ENCODE measurements around the gene CRYBB2.
"Not testable (repeated sequence)": the region's sequence is repeated elsewhere in the genome, so short reads cannot be mapped to it uniquely, and the experiment has no call there.

CRYBB2 gene

DNA sequence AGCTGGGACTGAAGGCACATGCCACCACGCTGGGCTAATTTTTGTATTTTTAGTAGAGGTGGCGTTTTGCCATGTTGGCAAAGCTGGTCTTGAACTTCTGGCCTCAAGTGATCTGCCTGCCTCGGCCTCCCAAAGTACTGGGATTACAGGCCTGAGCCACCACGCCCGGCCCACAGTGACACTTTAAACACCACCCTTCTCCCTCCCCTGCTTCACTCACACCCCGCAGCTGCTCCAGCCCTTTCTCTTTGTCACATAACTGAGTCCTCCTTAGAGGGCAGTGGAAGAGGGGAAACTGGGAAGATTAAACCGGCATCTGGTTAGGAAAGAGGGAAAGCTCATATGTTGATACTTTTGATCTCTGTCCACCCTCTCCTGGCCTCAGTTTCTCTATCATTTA is 14.9 kb upstream of the CRYBB2 start:
- not testable (repeated sequence) for H3K9me3 Mint-ChIP-seq; ATAC-seq (replicated peaks); H3K36me3 Mint-ChIP-seq (ENCODE audit: insufficient read depth); H3K4me3 Mint-ChIP-seq; DNase-seq; H3K4me1 Mint-ChIP-seq (ENCODE audit: low read depth in 2 of 2); H3K27me3 Mint-ChIP-seq; H3K27ac Mint-ChIP-seq

DNA sequence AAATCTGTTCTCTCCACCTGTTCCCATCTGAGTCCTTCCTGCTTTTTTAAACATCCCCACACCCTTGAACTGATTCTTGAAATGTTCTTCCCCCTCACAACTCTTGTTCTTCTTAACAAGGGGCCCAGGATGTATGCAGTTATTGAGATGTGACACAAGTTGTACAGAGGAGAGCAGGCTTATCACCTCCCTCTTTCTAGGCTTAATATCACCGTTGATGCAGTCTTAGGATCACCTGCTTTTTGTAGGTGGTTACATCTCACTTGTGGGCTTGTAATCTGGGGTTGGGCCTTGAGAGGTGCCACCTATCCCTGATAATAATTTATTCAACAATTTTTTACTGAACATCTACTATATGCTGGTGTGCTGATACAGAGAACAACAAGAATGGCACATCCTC is 13.6 kb upstream of the CRYBB2 start:
- ATAC-seq (replicated peaks) (no peak), DNase-seq (no peak)
- Mint-ChIP-seq H3K27me3 (peaks cover 0 to 10% of the 10 kb centered on the region in 2 donors), H3K4me1 (ENCODE audit: low read depth in 2 of 2) (peaks cover 0 to 3% of the 10 kb centered on the region in 2 donors), H3K27ac (no peak overlapping the region), H3K4me3 (no peak overlapping the region), H3K36me3 (ENCODE audit: insufficient read depth) (peaks cover 7% of the 10 kb centered on the region), H3K9me3 (no peaks in the 10 kb centered on the region)

DNA sequence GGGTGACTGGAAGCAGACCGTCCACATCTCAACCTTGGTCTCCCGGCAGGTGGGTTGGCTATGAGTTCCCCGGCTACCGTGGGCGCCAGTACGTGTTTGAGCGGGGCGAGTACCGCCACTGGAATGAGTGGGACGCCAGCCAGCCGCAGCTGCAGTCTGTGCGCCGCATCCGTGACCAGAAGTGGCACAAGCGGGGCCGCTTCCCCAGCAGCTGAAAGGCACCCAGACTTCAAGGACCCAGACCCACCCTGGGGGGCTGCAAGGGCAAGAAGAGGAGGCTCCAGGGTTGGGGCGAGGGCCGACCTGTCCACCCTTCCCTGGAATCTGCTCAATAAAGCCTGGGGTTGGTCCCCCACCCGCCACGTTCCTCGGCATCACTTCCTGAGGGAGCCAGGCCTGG is 12.4 kb upstream of the CRYBB2 start:
- Mint-ChIP-seq H3K27me3 (peaks cover 0 to 10% of the 10 kb centered on the region in 2 donors), H3K4me3 (no peak overlapping the region), H3K36me3 (ENCODE audit: insufficient read depth) (peaks cover 7% of the 10 kb centered on the region), H3K4me1 (ENCODE audit: low read depth in 2 of 2) (peaks cover 0 to 3% of the 10 kb centered on the region in 2 donors), H3K27ac (no peak overlapping the region), H3K9me3 (no peaks in the 10 kb centered on the region)
- ATAC-seq (replicated peaks) (no peak), DNase-seq (no peak)

DNA sequence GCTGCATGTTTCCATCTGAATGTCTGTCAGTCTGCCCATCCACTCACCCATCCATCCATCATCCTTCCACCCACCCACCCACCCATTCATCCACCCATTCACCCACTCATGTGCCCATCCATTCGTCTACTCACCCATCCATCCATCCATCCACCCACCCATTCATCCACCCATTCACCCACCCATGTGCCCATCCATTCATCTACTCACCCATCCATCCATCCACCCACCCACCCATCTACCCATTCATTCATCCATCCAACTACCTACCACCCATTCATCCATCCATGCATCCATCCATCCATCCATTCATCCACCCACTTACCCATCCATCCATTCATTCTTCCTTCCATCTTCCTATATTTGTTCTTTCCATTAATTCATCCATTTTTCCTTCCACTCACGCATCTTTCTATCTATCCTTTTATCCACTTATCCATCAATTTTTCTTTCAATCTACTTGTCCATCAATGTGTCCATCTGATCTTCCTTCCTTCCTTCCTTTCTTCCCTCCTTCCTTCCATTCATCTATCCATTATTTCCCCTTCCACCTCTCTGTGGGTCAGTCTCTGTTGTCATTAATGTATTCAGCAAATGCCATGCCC is 11.8 kb upstream of the CRYBB2 start:
- Mint-ChIP-seq H3K4me3 (no peak overlapping the region), H3K27ac (no peak overlapping the region), H3K9me3 (no peaks in the 10 kb centered on the region), H3K27me3 (peaks cover 0 to 10% of the 10 kb centered on the region in 2 donors), H3K36me3 (ENCODE audit: insufficient read depth) (peaks cover 7% of the 10 kb centered on the region), H3K4me1 (ENCODE audit: low read depth in 2 of 2) (peaks cover 0 to 3% of the 10 kb centered on the region in 2 donors)
- no peak for ATAC-seq (replicated peaks)
- no peak for DNase-seq

DNA sequence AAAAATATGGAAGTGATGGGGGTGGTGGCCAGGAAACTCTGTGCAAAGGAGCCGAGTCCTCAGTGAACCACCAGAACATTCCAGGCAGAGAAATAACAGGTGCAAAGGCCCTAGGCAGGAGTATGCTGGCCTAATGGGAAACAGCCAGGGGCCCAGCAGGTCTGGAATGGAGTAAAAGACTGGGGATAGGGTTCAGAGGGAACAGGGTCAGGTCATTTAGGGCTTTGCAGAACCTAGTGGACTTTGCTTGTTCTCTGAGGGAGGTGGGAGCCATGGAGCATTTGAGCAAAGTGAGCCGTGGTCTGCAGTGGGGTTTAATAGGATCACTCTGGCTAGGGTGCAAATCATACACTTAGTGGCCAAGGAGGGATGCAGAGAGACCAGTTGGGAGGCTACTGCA is 11.1 kb upstream of the CRYBB2 start:
- H3K27me3 Mint-ChIP-seq = peaks cover 0 to 12% of the 10 kb centered on the region in 2 donors
- peaks cover 3% of the 10 kb centered on the region for H3K36me3 Mint-ChIP-seq (ENCODE audit: insufficient read depth)
- no peak overlapping the region for H3K4me3 Mint-ChIP-seq
- no peak overlapping the region for H3K27ac Mint-ChIP-seq
- peaks cover 0 to 3% of the 10 kb centered on the region in 2 donors for H3K4me1 Mint-ChIP-seq (ENCODE audit: low read depth in 2 of 2)
- ATAC-seq (replicated peaks) (no peak), DNase-seq (no peak)
- no peaks in the 10 kb centered on the region for H3K9me3 Mint-ChIP-seq

DNA sequence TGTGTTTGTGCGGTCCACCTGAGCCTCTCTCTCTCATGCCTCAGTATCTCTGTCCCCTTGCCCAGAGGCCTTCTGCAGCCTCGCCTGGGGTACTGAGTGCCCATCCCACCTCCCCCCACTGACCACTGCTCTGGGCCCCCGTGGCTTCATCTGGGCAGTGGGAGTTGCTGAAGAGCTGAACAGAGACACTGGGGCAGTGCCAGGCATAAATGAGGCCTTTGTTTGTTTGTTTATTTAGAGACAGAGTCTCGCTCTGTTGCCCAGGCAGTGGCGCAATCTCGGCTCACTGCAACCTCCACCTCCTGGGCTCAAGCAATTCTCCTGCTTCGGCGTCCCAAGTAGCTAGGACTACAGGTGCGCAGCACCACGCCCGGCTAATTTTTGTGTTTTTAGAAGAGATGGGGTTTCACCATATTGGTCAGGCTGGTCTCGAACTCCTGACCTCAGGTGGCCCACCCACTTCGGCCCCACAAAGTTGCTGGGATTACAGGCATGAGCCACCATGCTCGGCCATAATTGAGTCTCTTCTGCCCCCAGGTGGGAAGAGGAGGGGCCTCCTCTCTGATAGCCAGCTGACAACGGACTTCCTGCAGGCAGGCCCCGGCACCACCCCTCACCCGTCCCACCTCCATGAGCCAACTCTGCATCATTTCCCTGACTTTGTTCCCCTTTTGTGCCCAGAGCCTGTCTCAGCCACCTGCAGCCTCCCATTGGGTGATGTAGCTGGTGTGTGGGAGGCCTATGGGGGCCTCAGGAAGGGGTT is 10.5 kb upstream of the CRYBB2 start:
- Mint-ChIP-seq H3K4me3 (no peak overlapping the region), H3K4me1 (ENCODE audit: low read depth in 2 of 2) (peaks cover 0 to 3% of the 10 kb centered on the region in 2 donors), H3K9me3 (no peaks in the 10 kb centered on the region), H3K27me3 (peaks cover 0 to 18% of the 10 kb centered on the region in 2 donors), H3K36me3 (ENCODE audit: insufficient read depth) (peaks cover 3% of the 10 kb centered on the region), H3K27ac (no peak overlapping the region)
- no peak for DNase-seq
- no peak for ATAC-seq (replicated peaks)

DNA sequence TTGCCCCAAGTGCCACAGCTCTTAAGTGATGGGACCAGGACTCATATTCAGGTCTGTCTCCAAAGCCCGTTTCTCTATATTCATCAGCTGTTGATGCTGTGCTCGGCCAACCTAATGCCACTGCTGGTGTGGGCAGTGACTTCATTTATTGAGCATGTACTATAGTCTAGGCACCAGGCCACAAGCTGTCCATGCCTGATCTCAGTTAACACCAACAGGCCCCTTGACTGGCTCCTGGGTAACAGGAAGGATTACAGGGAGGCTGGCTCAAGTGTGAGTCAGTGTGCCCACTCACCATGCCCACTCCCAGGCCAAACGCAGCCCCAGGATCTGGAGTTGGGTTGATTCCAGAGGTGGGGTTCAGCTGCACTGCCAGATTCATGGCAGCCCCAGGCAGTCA is 8.6 kb upstream of the CRYBB2 start:
- Mint-ChIP-seq H3K4me1 (ENCODE audit: low read depth in 2 of 2) (peaks cover 0 to 3% of the 10 kb centered on the region in 2 donors), H3K36me3 (ENCODE audit: insufficient read depth) (peaks cover 3% of the 10 kb centered on the region), H3K9me3 (no peaks in the 10 kb centered on the region), H3K4me3 (no peak overlapping the region), H3K27me3 (peaks cover 0 to 20% of the 10 kb centered on the region in 2 donors), H3K27ac (no peak overlapping the region)
- no peak for ATAC-seq (replicated peaks)
- DNase-seq = no peak

DNA sequence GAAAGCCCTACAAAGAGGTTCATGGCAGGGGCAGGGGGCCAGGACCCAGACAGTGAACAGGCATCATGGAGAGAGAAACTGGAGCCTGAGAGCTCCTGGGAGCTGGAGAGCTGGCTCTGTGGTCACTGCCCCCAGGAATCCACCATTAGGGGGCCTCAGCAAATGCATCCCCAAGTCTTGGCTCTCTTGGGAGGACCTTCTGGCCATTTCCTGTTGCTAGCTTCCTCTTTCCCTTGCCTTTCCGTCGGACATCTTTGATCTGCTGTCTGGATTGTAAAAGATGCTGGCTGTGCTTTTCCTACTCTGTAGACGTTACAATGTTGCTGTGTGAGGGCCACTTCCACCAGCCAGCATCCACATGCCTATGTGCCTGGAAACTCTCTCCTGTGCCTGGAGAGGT is 7.1 kb upstream of the CRYBB2 start:
- Mint-ChIP-seq H3K4me1 (ENCODE audit: low read depth in 2 of 2) (peaks cover 0 to 3% of the 10 kb centered on the region in 2 donors), H3K27me3 (peaks cover 0 to 26% of the 10 kb centered on the region in 2 donors), H3K9me3 (no peaks in the 10 kb centered on the region), H3K27ac (no peak overlapping the region), H3K36me3 (ENCODE audit: insufficient read depth) (peaks cover 3% of the 10 kb centered on the region), H3K4me3 (no peak overlapping the region)
- no peak for DNase-seq
- no peak for ATAC-seq (replicated peaks)

DNA sequence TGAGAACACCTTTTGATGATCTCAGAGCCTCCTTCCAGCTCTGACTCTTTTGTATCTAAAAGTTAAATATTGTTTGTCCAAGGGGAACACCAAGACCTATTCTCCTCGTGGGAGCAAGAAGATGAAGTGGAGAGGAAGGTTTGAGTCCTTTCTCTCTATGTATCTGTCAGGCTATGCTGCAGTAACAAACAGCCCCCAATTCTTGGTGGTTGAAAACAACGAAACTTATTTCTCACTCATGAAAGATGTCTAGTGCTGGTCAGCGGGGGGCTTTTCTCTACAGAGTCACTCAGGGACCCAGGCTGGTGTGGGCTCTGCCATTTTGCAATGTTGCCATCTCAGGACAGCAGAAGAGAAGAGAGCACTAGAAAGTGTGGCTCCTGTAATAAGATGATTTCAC is 6.2 kb upstream of the CRYBB2 start:
- Mint-ChIP-seq H3K9me3 (no peaks in the 10 kb centered on the region), H3K4me1 (ENCODE audit: low read depth in 2 of 2) (no peaks in the 10 kb centered on the region), H3K27ac (no peak overlapping the region), H3K27me3 (peaks cover 9 to 35% of the 10 kb centered on the region in 2 donors), H3K36me3 (ENCODE audit: insufficient read depth) (peaks cover 3% of the 10 kb centered on the region), H3K4me3 (no peak overlapping the region)
- ATAC-seq (replicated peaks) = no peak
- DNase-seq = no peak

DNA sequence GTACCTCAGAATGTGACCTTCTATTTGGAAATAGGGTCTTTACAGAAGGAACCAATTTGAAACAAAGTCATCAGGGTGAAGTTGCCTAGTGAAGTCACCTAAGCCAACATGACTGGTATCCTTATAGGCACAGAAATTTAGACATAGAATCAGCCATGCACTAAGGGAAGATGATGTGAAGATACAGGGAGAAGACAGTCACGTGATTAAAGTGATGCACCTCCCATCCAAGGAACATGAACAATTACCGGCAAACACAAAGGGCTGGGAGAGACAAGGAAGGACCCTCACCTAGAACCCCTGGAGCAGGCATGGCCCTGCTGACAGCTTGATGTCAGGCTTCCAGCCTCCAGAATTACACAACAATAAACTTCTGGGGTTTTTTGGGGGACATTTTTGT is 3.2 kb upstream of the CRYBB2 start:
- Mint-ChIP-seq H3K9me3 (no peaks in the 10 kb centered on the region), H3K4me3 (no peak overlapping the region), H3K4me1 (ENCODE audit: low read depth in 2 of 2) (no peaks in the 10 kb centered on the region), H3K27me3 (peaks cover 20 to 47% of the 10 kb centered on the region in 2 donors), H3K36me3 (ENCODE audit: insufficient read depth) (peaks cover 2% of the 10 kb centered on the region), H3K27ac (no peak overlapping the region)
- DNase-seq (no peak), ATAC-seq (replicated peaks) (no peak)

DNA sequence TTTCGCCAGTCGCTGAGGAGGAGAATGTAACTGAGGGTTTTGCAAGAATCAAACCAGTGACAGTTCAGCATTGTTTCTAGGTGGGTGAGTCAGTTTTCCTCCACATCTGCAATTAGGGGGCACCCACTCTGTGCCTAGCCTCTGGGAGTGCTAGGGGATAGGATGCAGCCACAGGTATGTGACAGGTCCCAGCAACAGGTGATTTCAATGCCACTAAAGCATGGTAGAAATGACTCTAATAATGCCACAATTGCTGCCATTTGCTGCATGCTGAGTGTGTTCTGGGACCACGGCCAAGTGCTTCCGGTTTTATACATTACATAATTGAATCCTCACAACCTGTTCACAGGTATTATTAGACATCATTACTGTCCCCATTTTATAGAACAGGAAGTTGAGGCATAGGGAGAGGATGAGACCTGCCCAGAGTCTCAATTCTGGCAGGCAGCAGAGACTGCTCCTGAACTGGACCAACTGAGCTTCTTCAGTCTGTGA is 556 bp downstream of the CRYBB2 start:
- peaks cover 32 to 61% of the 10 kb centered on the region in 2 donors for H3K27me3 Mint-ChIP-seq
- no peaks in the 10 kb centered on the region for H3K9me3 Mint-ChIP-seq
- no peak for ATAC-seq (replicated peaks)
- H3K4me1 Mint-ChIP-seq (ENCODE audit: low read depth in 2 of 2) = no peaks in the 10 kb centered on the region
- H3K27ac Mint-ChIP-seq = no peak overlapping the region
- H3K4me3 Mint-ChIP-seq = no peak overlapping the region
- DNase-seq = no peak
- peaks cover 2% of the 10 kb centered on the region for H3K36me3 Mint-ChIP-seq (ENCODE audit: insufficient read depth)

DNA sequence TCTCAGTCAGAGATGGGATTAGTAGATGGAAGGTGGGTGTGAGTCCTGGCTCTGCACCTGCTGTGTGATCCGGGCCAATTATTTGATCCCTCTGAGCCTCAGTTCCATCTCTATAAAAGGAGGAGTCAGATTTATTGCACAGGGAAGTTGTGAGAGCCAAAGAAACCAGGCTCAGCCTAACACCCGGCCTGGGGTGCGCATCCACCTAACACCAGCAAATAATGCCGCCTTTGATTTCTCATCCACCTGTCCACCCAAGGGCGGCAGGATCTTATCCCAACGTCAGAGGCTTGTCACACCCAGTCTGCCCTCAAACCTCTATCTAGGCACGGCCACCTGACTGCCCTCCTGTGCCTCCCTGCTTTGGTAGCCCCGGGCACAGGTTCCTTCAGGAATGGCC is 2.4 kb downstream of the CRYBB2 start:
- DNase-seq (no peak), ATAC-seq (replicated peaks) (no peak)
- H3K9me3 Mint-ChIP-seq = no peaks in the 10 kb centered on the region
- no peak overlapping the region for H3K27ac Mint-ChIP-seq
- H3K27me3 Mint-ChIP-seq = peaks cover 32 to 51% of the 10 kb centered on the region in 2 donors
- H3K36me3 Mint-ChIP-seq (ENCODE audit: insufficient read depth) = peaks cover 2% of the 10 kb centered on the region
- H3K4me1 Mint-ChIP-seq (ENCODE audit: low read depth in 2 of 2) = no peaks in the 10 kb centered on the region
- no peak overlapping the region for H3K4me3 Mint-ChIP-seq

DNA sequence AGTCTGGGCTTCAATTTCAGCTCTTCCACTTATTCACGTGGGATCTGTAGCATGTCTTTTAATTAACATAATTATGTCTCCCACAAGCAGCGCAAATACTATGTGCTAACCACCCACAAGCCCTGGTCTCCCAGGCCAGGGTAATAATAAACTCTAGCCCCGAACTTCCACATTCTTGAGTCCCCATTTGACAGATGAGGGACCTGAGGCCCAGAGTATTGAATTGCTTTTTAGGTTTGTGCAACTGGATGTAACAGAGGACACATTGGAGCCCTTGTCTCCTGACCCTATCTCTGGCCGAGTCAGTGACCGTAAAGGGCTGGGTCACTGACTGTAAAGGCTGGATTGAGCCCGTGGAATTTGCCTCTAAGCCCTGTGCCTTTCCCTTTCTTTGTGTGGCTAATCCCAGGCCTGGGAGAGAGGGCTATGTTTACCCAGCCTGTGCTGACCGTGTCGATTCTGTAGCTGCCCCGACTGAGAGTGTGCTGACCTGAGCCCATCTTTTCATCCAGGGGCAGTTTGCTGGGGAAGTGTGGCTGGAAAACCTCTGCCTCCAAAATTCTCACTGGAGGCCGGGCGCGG is 3.9 kb downstream of the CRYBB2 start:
- Mint-ChIP-seq H3K27me3 (peaks cover 23 to 47% of the 10 kb centered on the region in 2 donors), H3K27ac (no peak overlapping the region), H3K4me3 (no peak overlapping the region), H3K9me3 (no peaks in the 10 kb centered on the region), H3K4me1 (ENCODE audit: low read depth in 2 of 2) (no peaks in the 10 kb centered on the region), H3K36me3 (ENCODE audit: insufficient read depth) (peaks cover 2% of the 10 kb centered on the region)
- ATAC-seq (replicated peaks) (no peak), DNase-seq (no peak)

DNA sequence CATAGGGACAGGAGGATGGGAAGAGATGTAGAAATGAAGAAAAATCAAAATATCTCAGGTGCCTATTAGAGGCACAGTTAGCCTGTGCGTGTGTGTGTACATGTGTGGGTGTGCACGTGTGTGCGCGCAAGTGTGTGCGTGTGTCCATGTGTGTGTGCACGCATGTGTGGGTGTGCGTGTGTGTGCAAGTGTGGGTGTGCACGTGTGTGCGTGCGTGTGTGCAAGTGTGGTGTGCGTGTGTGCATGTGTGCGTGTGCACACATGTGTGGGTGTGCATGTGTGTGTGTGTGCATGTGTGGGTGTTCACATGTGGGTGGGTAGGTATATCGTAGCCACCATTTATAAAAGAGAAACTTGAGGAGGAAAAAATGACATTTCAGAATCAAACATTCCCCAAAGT is 9.4 kb downstream of the CRYBB2 start:
- Mint-ChIP-seq H3K36me3 (ENCODE audit: insufficient read depth) (no peaks in the 10 kb centered on the region), H3K27ac (no peak overlapping the region), H3K4me1 (ENCODE audit: low read depth in 2 of 2) (peaks cover 0 to 1% of the 10 kb centered on the region in 2 donors), H3K9me3 (no peaks in the 10 kb centered on the region), H3K27me3 (peaks cover 32 to 52% of the 10 kb centered on the region in 2 donors), H3K4me3 (no peak overlapping the region)
- DNase-seq (no peak), ATAC-seq (replicated peaks) (no peak)

Measured in effector memory CD8-positive, alpha-beta T cell (primary cell).